Activated CD8-positive, alpha-beta memory T cell treated with anti-CD3 and anti-CD28 coated beads for 48 hours (primary cell): ENCODE measurements around the gene PDRG1.
A peak's percentile ranks its signal among the peaks of the same experiment; 100 is the strongest.

ENCODE experiments used
- DNase-seq, 3 experiments: peaks; one replicate each; pipeline ENCODE4 v3.0.0-alpha.2; 2020; ENCODE audit warnings: low read depth in 2 of 3, low spot score in 2 of 3

The PDRG1 gene

GRCh38 chr20:31951530-31952453 lies at the start of gene PDRG1:
Gene PDRG1 (minus strand): TSS chr20:31952046. CDS start chr20:31951961, 85 bp downstream.
- peak; percentile 85 to 93 (median 92) for DNase-seq

GRCh38 chr20:31998246-31998645 lies 46.4 kb upstream of the PDRG1 start:
- DNase-seq = no peak

GRCh38 chr20:31996996-31997395 lies 45.1 kb upstream of the PDRG1 start:
- no peak for DNase-seq

GRCh38 chr20:31992086-31992485 lies 40.2 kb upstream of the PDRG1 start:
- no peak for DNase-seq

GRCh38 chr20:31991339-31991705 lies 39.5 kb upstream of the PDRG1 start:
- DNase-seq = no peak

- no peak for DNase-seq
Measured at GRCh38 chr20:31990641-31991338, 38.9 kb upstream of the PDRG1 start.

GRCh38 chr20:31989030-31989645 lies 37.3 kb upstream of the PDRG1 start:
- no peak for DNase-seq

- DNase-seq = no peak
Measured at GRCh38 chr20:31988430-31989015, 36.7 kb upstream of the PDRG1 start.

GRCh38 chr20:31987744-31988143 lies 35.9 kb upstream of the PDRG1 start:
- no peak for DNase-seq

- no peak for DNase-seq
Measured at GRCh38 chr20:31984981-31985471, 33.2 kb upstream of the PDRG1 start.

GRCh38 chr20:31981784-31982183 lies 29.9 kb upstream of the PDRG1 start:
- no peak for DNase-seq

GRCh38 chr20:31979713-31980426 lies 28.0 kb upstream of the PDRG1 start:
- DNase-seq = no peak

GRCh38 chr20:31977080-31977479 lies 25.2 kb upstream of the PDRG1 start:
- no peak for DNase-seq

- DNase-seq = no peak
Measured at GRCh38 chr20:31975874-31976273, 24.0 kb upstream of the PDRG1 start.

GRCh38 chr20:31974951-31975487 lies 23.2 kb upstream of the PDRG1 start:
- DNase-seq = no peak

- no peak for DNase-seq
Measured at GRCh38 chr20:31974296-31974695, 22.4 kb upstream of the PDRG1 start.

GRCh38 chr20:31972471-31973021 lies 20.7 kb upstream of the PDRG1 start:
- no peak for DNase-seq

- no peak for DNase-seq
Measured at GRCh38 chr20:31969991-31970390, 18.1 kb upstream of the PDRG1 start.

GRCh38 chr20:31968291-31969126 lies 16.7 kb upstream of the PDRG1 start:
- peak; percentile 48 to 85 (median 77) for DNase-seq
